Keratinocyte (primary cell): Measurements from ENCODE around the gene MCOLN2. TPM values are rescaled to one million over a fixed set of nuclear protein-coding genes. Genes with fewer than 3 reads are reported as not detected.

Experiments
- DNase-seq: peaks from one replicate; pipeline ENCODE4 v3.0.0-alpha.2; 2011; ENCODE audit warnings: low read depth, missing footprints, low spot score
- FAIRE-seq: peaks from 2 replicates; lab custom pipeline; 2011; peaks lifted over from hg19 to GRCh38; lab: Jason Lieb, UNC
- H2AFZ ChIP-seq: 2 replicates; pipeline ENCODE4 v1.6.0; 2012; ENCODE audit warnings: low read length, control low read depth, inconsistent platforms; ENCODE audit not compliant: control insufficient read depth
- H3K27ac ChIP-seq: 2 replicates; pipeline ENCODE4 v1.5.1; 2011; ENCODE audit warnings: low read length; ENCODE audit not compliant: control insufficient read depth, insufficient read depth
- H3K27me3 ChIP-seq: 3 replicates; pipeline ENCODE4 v1.6.0; 2011; ENCODE audit warnings: low read length; ENCODE audit not compliant: control insufficient read depth, insufficient read depth; ENCODE audit errors: extremely low read depth
- H3K36me3 ChIP-seq, 2 experiments: 2 replicates in 1 of 2; 3 replicates in 1 of 2; pipeline ENCODE4 v1.5.1; 2011; ENCODE audit warnings: low read length in 2 of 2, mild to moderate bottlenecking in 1 of 2; ENCODE audit not compliant: control insufficient read depth in 2 of 2, insufficient read depth in 2 of 2; ENCODE audit errors: extremely low read depth in 1 of 2
- H3K4me1 ChIP-seq: 3 replicates; pipeline ENCODE4 v1.5.1; 2011; ENCODE audit warnings: low read length; ENCODE audit not compliant: control insufficient read depth, insufficient read depth; ENCODE audit errors: extremely low read depth
- H3K4me2 ChIP-seq: 3 replicates; pipeline ENCODE4 v1.6.0; 2011; ENCODE audit warnings: low read depth, low read length; ENCODE audit not compliant: control insufficient read depth, insufficient read depth; ENCODE audit errors: extremely low read depth
- H3K4me3 ChIP-seq, 3 experiments: fragments of 200-600 bp in 1 of 3; sonication (generic) in 1 of 3; 2 replicates in 2 of 3; 3 replicates in 1 of 3; pipeline ENCODE4 v1.5.1; 2011 to 2016; ENCODE audit warnings: low read length in 3 of 3, mild to moderate bottlenecking in 3 of 3, control low read depth in 2 of 3, inconsistent platforms in 1 of 3, low read depth in 1 of 3, mixed read lengths in 1 of 3, mixed run types in 1 of 3, moderate library complexity in 1 of 3; ENCODE audit not compliant: control insufficient read depth in 2 of 3, insufficient read depth in 2 of 3; ENCODE audit errors: extremely low read depth in 1 of 3
- H3K79me2 ChIP-seq: 2 replicates; pipeline ENCODE4 v1.6.0; 2012; ENCODE audit warnings: low read length; ENCODE audit not compliant: control insufficient read depth, insufficient read depth
- H3K9ac ChIP-seq: 3 replicates; pipeline ENCODE4 v1.6.0; 2011; ENCODE audit warnings: low read length; ENCODE audit not compliant: control insufficient read depth, insufficient read depth; ENCODE audit errors: extremely low read depth
- H3K9me1 ChIP-seq: 3 replicates; pipeline ENCODE4 v1.6.0; 2011; ENCODE audit warnings: low read length; ENCODE audit not compliant: control insufficient read depth, insufficient read depth; ENCODE audit errors: extremely low read depth
- H3K9me3 ChIP-seq: 2 replicates; pipeline ENCODE4 v1.5.1; 2012; ENCODE audit warnings: low read depth, low read length; ENCODE audit not compliant: control insufficient read depth
- H4K20me1 ChIP-seq: 3 replicates; pipeline ENCODE4 v1.6.0; 2011; ENCODE audit warnings: low read length; ENCODE audit not compliant: control insufficient read depth, insufficient read depth; ENCODE audit errors: extremely low read depth
- CTCF ChIP-seq, 3 experiments: IDR thresholded peaks in 1 of 3; conservative IDR thresholded peaks in 1 of 3; optimal IDR thresholded peaks in 1 of 3; 2 replicates in 2 of 3; 3 replicates in 1 of 3; pipeline versions ENCODE3 to v1.5.1; 2011; ENCODE audit warnings: low read length in 3 of 3, mild to moderate bottlenecking in 3 of 3, moderate library complexity in 2 of 3, control low read depth in 1 of 3, inconsistent platforms in 1 of 3; ENCODE audit not compliant: insufficient read depth in 2 of 3; ENCODE audit errors: extremely low read depth in 1 of 3
- EZH2 ChIP-seq: IDR thresholded peaks from one replicate; pipeline ENCODE4 v1.6.1; 2012; ENCODE audit warnings: inconsistent platforms, mild to moderate bottlenecking, low read length, moderate library complexity
- dilution Hi-C: fragments of 300-500 bp; cut with MboI; formaldehyde crosslinking; loops from one replicate; pipeline ENCODE4 v1.7.0; 2020; ENCODE audit warnings: low sequenced_read_pairs; ENCODE audit not compliant: extremely low pct_ligation_motif_present
- polyA plus RNA-seq, 5 experiments: library from polyadenylated mRNA; depleted of rRNA in 3 of 5; stranded (reverse) in 3 of 5; stranded (forward) in 1 of 5; unstranded in 1 of 5; fragments of >200 nt; gene quantifications; 1 replicate in 1 of 5; 2 replicates in 3 of 5; 3 replicates in 1 of 5; pipeline versions ENCODE4 v1.2.1 to v1.2.3, GENCODE V29; 2011 to 2012; ENCODE audit warnings: missing spikeins in 2 of 5, low read depth in 1 of 5, low replicate concordance in 1 of 5

Gene MCOLN2
- polyA plus RNA-seq, 1 donor (not counting 4 experiments of a cell fraction or from before 2014, with no cell fraction given) = 0.14 TPM

GRCh38 chr1:84956655-84957054, 40.3 kb downstream of the MCOLN2 start:
- Histone ChIP-seq H3K27ac (no peak overlapping the region), H3K4me1 (no peaks in the 10 kb centered on the region), H3K36me3 (no peaks in the 10 kb centered on the region), H3K9ac (no peak overlapping the region), H3K4me2 (no peak overlapping the region), H3K9me1 (no peaks in the 10 kb centered on the region), H4K20me1 (no peaks in the 10 kb centered on the region), H3K27me3 (no peaks in the 10 kb centered on the region), H2AFZ (no peak overlapping the region), H3K4me3 (no peak overlapping the region), H3K79me2 (no peaks in the 10 kb centered on the region), H3K9me3 (no peaks in the 10 kb centered on the region)
- dilution Hi-C loops = no loop called here
- FAIRE-seq = no peak
- TF ChIP-seq CTCF (optimal IDR thresholded peaks at IDR 0.05 in 1 of 3, IDR thresholded peaks at IDR 0.05 in 1 of 3, conservative IDR thresholded peaks at IDR 0.05 in 1 of 3; ENCODE audit: extremely low read depth in 1 of 3, insufficient read depth in 2 of 3, low read length in 3 of 3) = no peak
- TF ChIP-seq EZH2 = no peak
- no peak for DNase-seq

DNA sequence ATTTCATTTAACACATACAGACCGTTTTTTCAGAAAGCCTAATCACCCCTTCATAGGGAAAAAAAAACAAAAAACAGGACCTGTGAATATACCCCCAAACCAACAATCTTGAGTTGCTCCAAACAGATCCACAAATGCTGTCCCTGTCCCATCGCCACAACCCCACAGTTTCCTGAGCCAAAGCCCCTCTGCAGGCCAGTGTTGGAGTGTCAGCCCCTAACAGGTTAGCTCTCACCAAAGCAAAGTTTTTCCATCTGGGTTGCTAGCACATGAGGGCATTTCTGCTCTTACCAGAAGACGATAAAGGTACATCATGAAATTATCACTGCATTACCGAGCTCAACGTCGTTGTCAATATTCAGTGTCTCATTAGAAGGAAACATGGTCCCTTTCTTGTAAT, 40.8 kb downstream of the MCOLN2 start:
- Histone ChIP-seq H3K27me3 (no peaks in the 10 kb centered on the region), H4K20me1 (no peaks in the 10 kb centered on the region), H3K9ac (no peak overlapping the region), H3K9me3 (no peaks in the 10 kb centered on the region), H3K4me3 (no peak overlapping the region), H3K27ac (no peak overlapping the region), H3K79me2 (no peaks in the 10 kb centered on the region), H3K4me2 (no peak overlapping the region), H2AFZ (no peak overlapping the region), H3K9me1 (no peaks in the 10 kb centered on the region), H3K36me3 (no peaks in the 10 kb centered on the region), H3K4me1 (no peaks in the 10 kb centered on the region)
- TF ChIP-seq EZH2 (no peak), CTCF (optimal IDR thresholded peaks at IDR 0.05 in 1 of 3, IDR thresholded peaks at IDR 0.05 in 1 of 3, conservative IDR thresholded peaks at IDR 0.05 in 1 of 3; ENCODE audit: extremely low read depth in 1 of 3, insufficient read depth in 2 of 3, low read length in 3 of 3) (no peak)
- DNase-seq (no peak), FAIRE-seq (peak; percentile 23)
- dilution Hi-C loops = no loop called here
